CD14-positive monocyte (primary cell): ENCODE data around the gene TATDN2. TPM values are rescaled to one million over a fixed set of nuclear protein-coding genes. Genes with fewer than 3 reads are reported as not detected.

ENCODE experiments used
- DNase-seq, 3 donors: peaks; one replicate each; pipeline ENCODE4 v3.0.0-alpha.2; 2011 to 2022
- H2AFZ ChIP-seq: 2 replicates; pipeline ENCODE4 v1.6.0; 2012; ENCODE audit warnings: mild to moderate bottlenecking, low read depth, low read length, inconsistent platforms; ENCODE audit not compliant: insufficient read depth, poor library complexity, severe bottlenecking
- H3K27ac ChIP-seq, 2 donors: 1 replicate in 1 of 2; 2 replicates in 1 of 2; pipeline ENCODE4 v1.5.1; 2012 to 2013; ENCODE audit warnings: low read length in 2 of 2, control low read depth in 1 of 2, inconsistent platforms in 1 of 2, low read depth in 1 of 2, mild to moderate bottlenecking in 1 of 2
- H3K27me3 ChIP-seq, 2 donors: one replicate each; pipeline versions ENCODE4 v1.6.0 to v1.6.1; 2011 to 2013; ENCODE audit warnings: low read length in 2 of 2; ENCODE audit not compliant: control insufficient read depth in 2 of 2, insufficient read depth in 2 of 2
- H3K36me3 ChIP-seq, 2 donors: replicated peaks in 1 of 2; 1 replicate in 1 of 2; 2 replicates in 1 of 2; pipeline versions ENCODE4 v1.5.1 to v1.6.1; 2012 to 2013; ENCODE audit warnings: low read length in 2 of 2, control low read depth in 1 of 2, inconsistent platforms in 1 of 2, mild to moderate bottlenecking in 1 of 2; ENCODE audit not compliant: insufficient read depth in 2 of 2, control insufficient read depth in 1 of 2
- H3K4me1 ChIP-seq, 2 donors: 1 replicate in 1 of 2; 2 replicates in 1 of 2; pipeline versions ENCODE4 v1.5.1 to v1.6.1; 2012 to 2013; ENCODE audit warnings: low read length in 2 of 2, control low read depth in 1 of 2, inconsistent platforms in 1 of 2, mild to moderate bottlenecking in 1 of 2, moderate library complexity in 1 of 2; ENCODE audit not compliant: insufficient read depth in 2 of 2, control insufficient read depth in 1 of 2
- H3K4me2 ChIP-seq: replicated peaks from 2 replicates; pipeline ENCODE3; 2012; ENCODE audit warnings: low read length, moderate library complexity, mild to moderate bottlenecking; ENCODE audit not compliant: poor library complexity, severe bottlenecking; ENCODE audit errors: extremely low read depth
- H3K4me3 ChIP-seq, 3 experiments: fragments of 200-600 bp in 1 of 3; sonication (generic) in 1 of 3; replicated peaks in 1 of 3; 1 replicate in 2 of 3; 2 replicates in 1 of 3; pipeline ENCODE4 v1.5.1; 2011 to 2013; ENCODE audit warnings: low read length in 3 of 3, mild to moderate bottlenecking in 3 of 3, control low read depth in 2 of 3, low read depth in 2 of 3, inconsistent platforms in 1 of 3, moderate library complexity in 1 of 3
- H3K79me2 ChIP-seq: 2 replicates; pipeline ENCODE4 v1.6.0; 2012; ENCODE audit warnings: mild to moderate bottlenecking, control low read depth, inconsistent platforms, low read length, moderate library complexity; ENCODE audit not compliant: insufficient read depth
- H3K9ac ChIP-seq: 2 replicates; pipeline ENCODE4 v1.6.0; 2017; ENCODE audit warnings: low read length, mild to moderate bottlenecking; ENCODE audit not compliant: insufficient read depth, poor library complexity, severe bottlenecking
- H3K9me3 ChIP-seq, 2 donors: replicated peaks in 1 of 2; 1 replicate in 1 of 2; 2 replicates in 1 of 2; pipeline versions ENCODE4 v1.5.1 to v1.6.1; 2012 to 2013; ENCODE audit warnings: low read length in 2 of 2, control low read depth in 1 of 2; ENCODE audit not compliant: control insufficient read depth in 1 of 2, insufficient read depth in 1 of 2
- H4K20me1 ChIP-seq: 2 replicates; pipeline ENCODE4 v1.6.0; 2012; ENCODE audit warnings: mild to moderate bottlenecking, low read length, control low read depth, moderate library complexity; ENCODE audit not compliant: insufficient read depth
- H3K27ac Mint-ChIP-seq, 7 donors: one replicate each; pipeline ENCODE4 v1.8.0; 2020; ENCODE audit warnings: mild to moderate bottlenecking in 7 of 7, mixed read lengths in 7 of 7, moderate library complexity in 6 of 7, inconsistent platforms in 2 of 7
- H3K27me3 Mint-ChIP-seq, 3 donors: one replicate each; pipeline ENCODE4 v1.8.0; 2021 to 2022; ENCODE audit warnings: low read depth in 3 of 3, mild to moderate bottlenecking in 3 of 3, mixed read lengths in 3 of 3, moderate library complexity in 3 of 3, inconsistent platforms in 1 of 3
- H3K36me3 Mint-ChIP-seq, 2 donors: one replicate each; pipeline ENCODE4 v1.8.0; 2020; ENCODE audit warnings: mixed read lengths in 2 of 2, inconsistent platforms in 1 of 2, mild to moderate bottlenecking in 1 of 2
- H3K4me1 Mint-ChIP-seq: one replicate; pipeline ENCODE4 v1.8.0; 2020; ENCODE audit warnings: mild to moderate bottlenecking, mixed read lengths
- H3K4me3 Mint-ChIP-seq, 2 donors: one replicate each; pipeline ENCODE4 v1.8.0; 2020; ENCODE audit warnings: mild to moderate bottlenecking in 2 of 2, mixed read lengths in 2 of 2, moderate library complexity in 1 of 2
- H3K9me3 Mint-ChIP-seq, 7 donors: one replicate each; pipeline ENCODE4 v1.8.0; 2020 to 2022; ENCODE audit warnings: mixed read lengths in 7 of 7, mild to moderate bottlenecking in 6 of 7, moderate library complexity in 6 of 7, inconsistent platforms in 2 of 7
- CTCF ChIP-seq: fragments of 200-600 bp; IDR thresholded peaks from one replicate; pipeline ENCODE4 v1.8.0; 2022; ENCODE audit warnings: antibody characterized with exemption, mild to moderate bottlenecking
- WGBS: methylation state at CpG from one replicate; pipeline ENCODE4 v1.1.5; 2013; ENCODE audit warnings: missing lambda C conversion rate; ENCODE audit not compliant: insufficient coverage; 5-methylcytosine and 5-hydroxymethylcytosine counted together
- intact Hi-C, 2 donors: fragments of 100-400 bp; cut with micrococcal nuclease; formaldehyde crosslinking; loops; one replicate each; pipeline versions ENCODE4 v1.15.0 to v1.15.1; 2023
- polyA plus RNA-seq, 3 donors: library from polyadenylated mRNA; depleted of rRNA in 1 of 3; unstranded in 2 of 3; stranded (reverse) in 1 of 3; fragments of 300-500 nt in 2 of 3; fragments of >200 nt in 1 of 3; fragmentation: Illumina TruSeq in 2 of 3; gene quantifications; 1 replicate in 2 of 3; 2 replicates in 1 of 3; pipeline ENCODE4 v1.2.3, GENCODE V29; 2012 to 2021

The TATDN2 gene
- polyA plus RNA-seq, 3 donors, result 6.0 to 27.1 (median 6.0) TPM

DNA sequence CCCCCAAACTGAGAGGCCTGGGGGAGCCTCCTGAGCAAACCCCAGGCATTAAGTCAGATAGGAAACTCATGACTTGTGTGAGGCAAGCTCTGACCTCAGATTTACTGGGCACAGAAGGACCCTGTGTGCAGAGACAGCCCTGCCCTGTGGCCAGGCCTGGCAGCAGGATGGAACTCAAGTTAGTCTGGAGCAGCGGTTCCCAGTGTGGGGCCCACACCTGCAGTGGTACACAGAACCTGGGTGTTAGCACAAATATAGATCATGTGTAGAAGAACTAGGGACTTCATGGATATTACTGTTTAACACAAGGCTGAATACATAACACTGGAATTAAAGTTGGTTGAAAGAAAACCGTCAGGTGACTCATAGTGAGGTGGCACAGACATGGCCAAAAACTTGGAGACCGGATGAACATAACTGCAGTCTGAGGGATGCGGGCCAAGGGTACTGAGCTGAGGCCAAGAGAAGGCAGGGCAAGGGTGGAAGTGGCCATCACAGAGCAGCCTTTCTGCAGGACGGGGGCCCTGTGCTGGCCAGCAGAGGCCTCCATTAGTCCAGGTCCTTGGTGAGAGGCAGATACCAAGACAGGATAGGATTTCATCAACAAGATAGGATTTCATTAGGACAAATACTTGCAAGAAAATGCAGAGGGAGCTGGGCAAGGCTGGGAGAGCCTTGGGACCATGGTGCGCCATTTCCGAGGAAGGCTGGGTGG, 42.7 kb upstream of the TATDN2 start:
- peaks cover 9% of the 10 kb centered on the region for H3K4me1 Mint-ChIP-seq
- no peak overlapping the region for H3K4me3 Mint-ChIP-seq
- H3K27me3 Mint-ChIP-seq, result peaks cover 0 to 4% (median 0%) of the 10 kb centered on the region in 3 donors
- no peaks in the 10 kb centered on the region for H3K9me3 ChIP-seq
- H3K27ac Mint-ChIP-seq, result peak overlapping the region in 4 of 7 donors; percentile 63 to 83 (median 78)
- H3K4me3 ChIP-seq, result no peak overlapping the region
- 65% methylated on average over 6 of the region's 7 CpGs for WGBS
- no peak overlapping the region for H3K4me2 ChIP-seq
- H3K27ac ChIP-seq, result no peak overlapping the region
- H2AFZ ChIP-seq, result no peak overlapping the region
- no peaks in the 10 kb centered on the region for H3K79me2 ChIP-seq
- intact Hi-C loops, result no loop called here
- H3K27me3 ChIP-seq, result no peaks in the 10 kb centered on the region
- no peak for TF ChIP-seq CTCF
- no peak overlapping the region for H3K9ac ChIP-seq
- peaks cover 24 to 30% of the 10 kb centered on the region in 2 donors for H3K36me3 Mint-ChIP-seq
- H3K4me1 ChIP-seq, result no peaks in the 10 kb centered on the region
- H4K20me1 ChIP-seq, result no peaks in the 10 kb centered on the region
- peak in 2 of 3 donors; percentile 39 to 90 for DNase-seq
- H3K9me3 Mint-ChIP-seq, result no peaks in the 10 kb centered on the region
- H3K36me3 ChIP-seq, result peaks cover 0 to 4% of the 10 kb centered on the region in 2 donors

DNA sequence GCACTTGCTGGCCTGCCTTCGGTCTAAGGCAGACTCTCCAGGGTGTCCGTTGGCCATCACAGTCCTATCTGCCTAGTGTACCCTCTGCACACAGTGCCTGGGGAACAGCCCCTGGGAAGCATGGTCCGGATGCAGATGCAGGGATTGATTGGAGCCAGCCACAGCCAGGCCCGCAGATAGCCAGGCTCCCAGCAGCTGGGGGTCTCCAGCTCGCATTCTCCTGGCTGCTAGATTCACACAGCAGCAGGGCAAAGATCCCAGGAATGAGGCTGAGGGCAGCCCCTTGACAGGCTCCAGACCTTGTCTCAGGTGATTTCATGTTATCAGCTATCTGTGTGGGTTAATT, 42.1 kb upstream of the TATDN2 start:
- Mint-ChIP-seq H3K36me3 (peaks cover 21 to 27% of the 10 kb centered on the region in 2 donors), H3K9me3 (no peaks in the 10 kb centered on the region), H3K4me1 (peaks cover 9% of the 10 kb centered on the region), H3K4me3 (no peak overlapping the region), H3K27me3 (peaks cover 0 to 4% (median 0%) of the 10 kb centered on the region in 3 donors), H3K27ac (peak overlapping the region in 1 of 7 donors; percentile 63)
- Histone ChIP-seq H3K9me3 (no peaks in the 10 kb centered on the region), H3K27ac (no peak overlapping the region), H4K20me1 (no peaks in the 10 kb centered on the region), H3K9ac (no peak overlapping the region), H2AFZ (no peak overlapping the region), H3K4me1 (peaks cover 0 to under 1% of the 10 kb centered on the region in 2 donors), H3K79me2 (no peaks in the 10 kb centered on the region), H3K4me2 (no peak overlapping the region), H3K36me3 (peaks cover 0 to 2% of the 10 kb centered on the region in 2 donors), H3K4me3 (no peak overlapping the region), H3K27me3 (no peaks in the 10 kb centered on the region)
- no peak for TF ChIP-seq CTCF
- WGBS, result 96% methylated on average over 5 of the region's 5 CpGs
- intact Hi-C loops, result no loop called here
- no peak for DNase-seq
